ENCODE data around the gene C15orf39. TPM values are rescaled to one million over a fixed set of nuclear protein-coding genes. Genes with fewer than 3 reads are reported as not detected.
"Not testable (repeated sequence)": the region's sequence is repeated elsewhere in the genome, so short reads cannot be mapped to it uniquely, and the experiment has no call there.

C15orf39 gene
- total RNA-seq, 1 donor from 2014 or later: 4.5 TPM

DNA sequence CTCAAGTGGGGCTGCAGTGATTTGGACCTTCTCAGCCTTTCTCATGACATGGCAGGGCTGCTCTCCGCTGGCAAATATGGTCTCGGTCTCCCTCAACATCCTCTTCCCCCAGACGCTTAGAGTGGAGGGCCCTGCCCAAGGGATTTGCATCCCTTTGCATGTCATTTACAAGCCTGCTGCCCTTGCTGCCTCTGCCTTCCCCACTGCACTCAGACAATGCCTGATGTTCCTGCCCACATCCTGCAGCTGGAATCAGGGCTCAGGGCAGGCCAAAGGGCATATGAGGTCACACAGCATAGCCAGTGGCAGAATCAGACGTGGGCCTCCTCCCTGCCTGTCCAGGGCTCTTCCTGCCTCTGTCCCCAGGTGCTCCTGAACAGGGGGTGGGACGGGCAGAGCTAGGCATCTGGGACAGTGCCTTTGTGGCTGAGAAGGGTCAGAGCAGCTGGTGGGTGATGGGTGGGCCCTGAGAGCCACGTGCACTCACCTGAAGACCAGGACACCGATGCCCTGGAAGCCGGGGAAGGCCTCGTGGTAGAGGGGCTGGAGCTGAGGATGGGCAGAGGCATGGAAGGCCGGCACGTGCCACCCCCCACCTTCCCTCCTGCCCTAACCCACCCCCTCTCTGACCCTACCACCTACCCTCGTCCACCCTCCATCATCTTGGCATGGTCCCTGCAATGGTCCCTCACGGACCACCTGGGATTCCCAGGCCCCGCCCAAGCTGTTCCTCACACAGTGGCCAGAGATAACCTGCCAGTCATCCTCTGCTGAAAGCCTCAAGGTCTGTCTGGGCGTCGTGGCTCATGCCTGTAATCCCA, 29.1 kb downstream of the C15orf39 start:
- no peak for DNase-seq (ENCODE audit: low read depth in 2 of 2)

DNA sequence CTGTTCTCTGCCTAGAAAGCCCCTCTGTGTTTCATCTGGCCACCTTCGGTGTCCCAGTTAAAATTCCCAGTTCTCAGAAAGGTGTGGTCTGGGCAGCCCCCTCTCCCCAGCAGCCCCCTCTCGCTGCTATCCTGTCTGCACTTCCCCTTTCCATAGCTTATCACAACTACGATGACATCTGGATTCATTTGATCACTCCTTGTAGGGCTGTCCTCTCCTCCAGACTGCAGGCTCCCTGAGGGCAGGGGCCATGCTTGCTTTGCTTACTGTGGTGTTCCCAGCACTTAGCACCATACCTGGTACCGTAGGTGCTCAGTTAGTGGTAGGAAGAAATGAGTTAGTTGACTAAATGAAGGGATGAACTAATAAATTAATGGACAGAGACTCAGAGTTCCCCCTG, 30.2 kb downstream of the C15orf39 start:
- no peak for DNase-seq (ENCODE audit: low read depth in 2 of 2)

DNA sequence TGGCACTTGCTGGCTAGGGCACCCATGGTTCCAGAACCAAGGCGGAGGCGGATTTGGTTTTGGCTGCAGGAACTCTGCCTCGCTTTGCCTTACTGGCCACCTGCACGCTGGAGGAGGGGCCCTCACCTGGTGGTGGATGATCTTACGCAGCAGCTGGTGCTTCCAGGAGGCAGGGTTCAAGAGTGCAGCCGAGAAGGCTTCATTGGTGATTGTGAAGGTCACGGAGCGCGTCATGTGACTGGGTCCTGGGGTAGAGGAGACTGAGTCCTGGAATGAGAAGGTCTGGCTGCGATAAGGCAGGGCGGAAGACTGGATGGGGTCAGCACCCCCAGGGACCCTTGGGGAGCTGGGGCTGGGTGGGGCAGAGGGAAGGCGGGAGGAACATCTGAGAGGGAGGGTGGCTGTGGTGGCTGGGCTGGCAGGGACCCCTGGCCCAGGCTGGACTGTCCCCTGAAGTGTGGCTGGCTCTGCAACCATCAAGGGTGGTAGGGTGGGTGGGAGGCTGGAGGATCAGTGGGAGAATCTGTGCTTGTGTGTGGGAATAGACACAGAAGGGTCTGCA, 30.7 kb downstream of the C15orf39 start:
- DNase-seq (ENCODE audit: low read depth in 2 of 2): no peak

GRCh38 chr15:75232826-75233503, 31.3 kb downstream of the C15orf39 start:
- DNase-seq (ENCODE audit: low read depth in 2 of 2): no peak

DNA sequence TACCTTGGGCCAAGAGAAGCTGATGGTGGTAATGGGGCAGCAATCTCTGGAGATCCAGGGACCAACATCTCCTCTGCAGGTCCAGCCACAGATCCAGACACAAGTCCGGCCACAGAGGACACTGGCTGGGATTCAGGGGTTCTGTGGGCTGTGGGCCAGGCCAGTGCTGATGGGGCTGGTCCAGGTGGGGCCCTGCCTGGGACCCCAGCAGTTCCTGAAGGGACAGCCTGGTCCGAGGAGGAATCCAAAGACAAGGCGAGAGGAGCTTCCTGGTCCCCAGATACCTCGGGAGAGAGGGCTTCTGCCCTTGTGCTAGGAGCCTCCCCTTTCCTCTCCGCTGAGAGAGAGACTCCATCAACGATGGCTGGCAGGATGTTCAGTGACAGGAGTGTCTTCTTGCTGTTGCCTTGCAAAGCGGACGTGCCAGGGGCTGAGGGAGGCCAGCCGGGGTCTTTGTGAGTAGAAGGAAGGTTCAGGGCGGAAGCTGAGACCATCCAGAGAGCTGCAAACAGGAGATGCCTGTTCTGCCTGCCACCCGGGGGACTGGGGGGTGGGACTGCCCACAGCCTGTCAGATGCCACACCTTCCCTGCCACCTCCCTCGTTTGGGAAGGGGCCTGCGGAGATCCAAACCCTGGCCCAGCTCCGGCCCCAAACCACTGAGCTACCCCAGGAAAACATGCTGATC, 32.0 kb downstream of the C15orf39 start:
- DNase-seq (ENCODE audit: low read depth in 2 of 2): no peak

- no peak for DNase-seq (ENCODE audit: low read depth in 2 of 2)
Measured at GRCh38 chr15:75234191-75234810, 32.6 kb downstream of the C15orf39 start.

- no peak for DNase-seq (ENCODE audit: low read depth in 2 of 2)
Measured at GRCh38 chr15:75235051-75235673, 33.5 kb downstream of the C15orf39 start.

- DNase-seq (ENCODE audit: low read depth in 2 of 2): no peak
Measured at GRCh38 chr15:75235760-75236729, 34.4 kb downstream of the C15orf39 start.

DNA sequence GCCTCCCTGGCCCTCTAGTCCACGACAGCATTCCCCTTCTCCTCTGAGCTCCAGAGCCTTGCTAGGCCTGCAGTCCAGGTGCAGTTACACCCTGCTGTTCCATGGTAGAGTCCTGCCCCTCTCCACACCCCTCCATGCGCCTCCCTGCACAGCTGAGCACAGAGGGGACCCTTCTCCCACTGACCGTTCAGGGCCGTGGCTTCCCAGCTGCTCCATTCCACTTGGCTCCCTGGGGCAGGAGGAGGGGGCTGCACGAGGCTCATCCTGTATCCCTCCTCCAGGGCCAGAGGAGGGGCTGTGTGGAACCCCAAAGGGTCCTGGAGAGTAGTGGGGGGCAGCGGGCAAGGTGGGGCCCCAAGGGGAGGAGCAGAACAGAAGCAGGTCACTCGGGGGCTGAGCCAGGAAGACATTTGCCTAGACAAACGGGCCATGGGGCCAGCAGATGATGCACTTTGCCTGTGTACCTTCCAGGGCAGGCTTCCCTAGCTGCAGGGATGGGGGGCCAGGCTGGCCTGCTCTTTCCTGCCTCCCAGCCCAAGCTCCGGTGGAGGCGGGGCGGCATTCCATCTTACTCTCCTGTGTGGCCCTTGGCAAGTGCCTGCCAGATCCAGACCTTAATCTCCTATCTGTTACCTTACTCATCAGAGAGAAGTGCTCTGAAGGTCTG, 35.8 kb downstream of the C15orf39 start:
- no peak for DNase-seq (ENCODE audit: low read depth in 2 of 2)

- no peak for DNase-seq (ENCODE audit: low read depth in 2 of 2)
Measured at GRCh38 chr15:75238150-75238549, 36.5 kb downstream of the C15orf39 start.

DNA sequence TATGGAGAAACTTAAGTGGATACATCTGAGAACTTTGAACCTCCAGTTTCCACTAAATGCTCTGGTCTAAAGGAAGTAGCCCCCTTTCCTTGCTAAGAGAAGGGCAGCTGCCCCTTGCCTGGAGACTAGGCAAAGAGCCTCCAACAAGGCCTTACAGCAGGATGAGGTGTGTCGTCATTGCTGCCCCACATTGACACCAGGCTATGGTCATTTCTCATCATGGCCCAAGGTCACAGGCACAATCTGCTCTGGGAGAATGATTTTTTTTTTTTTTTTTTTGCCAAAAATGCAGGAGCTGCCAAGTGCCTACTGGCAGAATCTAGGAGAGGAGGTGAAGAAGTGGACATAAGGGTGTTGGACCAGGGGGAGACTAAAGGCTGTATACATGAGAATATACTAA, 44.1 kb downstream of the C15orf39 start:
- DNase-seq (ENCODE audit: low read depth in 2 of 2): not testable (repeated sequence)

DNA sequence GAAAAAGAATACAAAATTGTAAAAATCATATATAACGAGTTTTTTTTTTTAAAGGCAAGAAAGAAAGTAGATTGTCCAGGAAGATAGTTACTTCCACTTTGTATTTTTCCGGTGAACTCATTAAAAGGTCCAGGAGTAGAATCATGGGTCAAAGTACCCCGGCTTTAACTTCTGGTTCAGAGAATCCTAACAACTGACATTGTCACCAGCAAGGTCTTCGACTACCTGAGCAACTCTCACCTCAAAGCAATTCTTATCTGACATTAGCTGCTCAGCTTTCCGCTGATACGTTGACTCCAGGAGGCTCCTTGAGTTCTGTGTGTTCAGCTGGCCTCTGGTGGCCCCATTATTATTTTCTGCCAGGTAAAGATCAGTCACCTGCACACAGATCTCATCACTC, 47.3 kb downstream of the C15orf39 start:
- not testable (repeated sequence) for DNase-seq (ENCODE audit: low read depth in 2 of 2)

- no peak for DNase-seq (ENCODE audit: low read depth in 2 of 2)
Measured at GRCh38 chr15:75249726-75250125, 48.0 kb downstream of the C15orf39 start.

DNA sequence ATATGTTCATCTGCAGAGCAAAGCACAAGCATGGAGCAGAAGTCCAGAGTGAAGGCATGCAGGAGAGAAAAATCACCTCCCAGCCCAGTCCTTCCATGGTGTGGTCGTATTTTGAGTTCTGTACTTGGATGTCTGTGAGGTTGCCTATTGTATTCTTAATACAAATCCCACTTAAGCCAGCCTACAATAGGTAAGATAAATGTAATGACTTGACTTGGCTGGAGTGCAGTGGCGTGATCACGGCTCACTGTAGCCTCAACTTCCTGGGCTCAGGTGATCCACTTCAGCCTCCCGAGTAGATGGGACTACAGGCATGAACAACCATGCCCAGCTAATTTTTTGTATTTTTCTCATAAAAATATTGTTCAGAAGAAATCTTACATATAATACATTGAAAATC, 49.7 kb downstream of the C15orf39 start:
- DNase-seq (ENCODE audit: low read depth in 2 of 2): not testable (repeated sequence)

- not testable (repeated sequence) for DNase-seq (ENCODE audit: low read depth in 2 of 2)
Measured at GRCh38 chr15:75252285-75252684, 50.6 kb downstream of the C15orf39 start.

- DNase-seq (ENCODE audit: low read depth in 2 of 2): not testable (repeated sequence)
Measured at GRCh38 chr15:75258034-75258433, 56.4 kb downstream of the C15orf39 start, which contains the start of gene GOLGA6C. Gene GOLGA6C (plus strand): TSS chr15:75258334. CDS start chr15:75258599, 265 bp downstream.

DNA sequence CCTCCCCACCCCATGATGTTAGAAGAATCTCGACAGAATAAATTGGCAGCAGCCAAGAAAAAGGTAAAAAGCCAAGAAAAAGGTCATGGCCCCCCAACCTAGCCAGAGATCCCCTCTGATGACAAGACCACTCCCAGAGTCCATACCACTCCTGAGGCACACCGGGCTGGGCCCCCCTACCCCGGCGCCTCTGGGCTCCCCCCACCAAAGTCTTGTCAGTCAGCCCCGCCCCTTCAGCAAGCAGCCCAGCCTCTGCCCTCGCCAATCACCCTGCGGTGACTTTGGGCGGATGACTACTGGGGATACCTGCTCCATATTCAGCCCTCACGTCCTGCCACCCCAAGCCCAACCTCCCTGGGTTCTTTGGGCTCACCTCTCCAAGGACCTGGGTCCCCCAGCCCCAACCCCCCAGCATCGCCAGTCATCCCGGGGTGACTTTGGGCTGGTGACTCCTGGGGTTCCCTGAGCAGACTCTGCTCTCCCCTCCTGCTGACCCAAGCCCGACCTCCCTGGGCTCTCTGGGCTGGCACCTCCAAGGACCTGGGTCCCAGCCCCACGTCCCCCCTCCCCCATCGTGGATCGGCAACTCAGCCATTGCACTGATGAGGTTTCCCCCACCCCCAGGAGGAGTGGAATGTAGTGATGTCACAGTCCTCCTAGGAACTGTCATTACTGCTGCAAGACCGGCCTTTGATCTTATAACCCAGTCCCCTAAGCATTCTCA, 57.1 kb downstream of the C15orf39 start:
- DNase-seq (ENCODE audit: low read depth in 2 of 2): not testable (repeated sequence)

DNA sequence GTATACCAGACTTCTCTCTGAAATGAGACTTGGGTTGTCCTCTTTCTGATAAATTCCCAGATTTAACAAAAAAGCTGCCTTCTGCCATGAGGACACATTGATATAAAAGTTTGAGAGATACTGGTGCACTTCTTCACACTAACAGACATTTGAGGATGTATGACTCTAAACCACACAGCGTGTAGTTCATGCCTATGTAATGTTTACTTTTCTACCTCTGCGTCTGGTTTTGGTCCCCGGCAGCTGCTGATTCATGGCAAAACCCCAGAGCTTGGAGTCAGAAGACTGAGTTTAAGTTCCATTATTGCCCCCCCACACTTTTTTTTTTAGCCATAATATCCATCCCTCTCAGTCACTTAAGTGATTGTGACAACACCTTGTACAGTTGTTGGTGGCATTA, 58.2 kb downstream of the C15orf39 start:
- DNase-seq (ENCODE audit: low read depth in 2 of 2): not testable (repeated sequence)

Data from dermis microvascular lymphatic vessel endothelial cell (primary cell).